ENCODE measurements around the gene DFFB. TPM values are rescaled to one million over a fixed set of nuclear protein-coding genes. Genes with fewer than 3 reads are reported as not detected.

DFFB gene
- total RNA-seq, 2 donors from 2014 or later, result 4.5 to 10.7 TPM

GRCh38 chr1:3852711-3853485, 4.4 kb upstream of the DFFB start:
- Histone ChIP-seq H3K9me3 (no peaks in the 10 kb centered on the region), H3K4me1 (peaks cover 1% of the 10 kb centered on the region), H3K4me3 (no peak overlapping the region), H3K27ac (no peak overlapping the region), H3K9ac (ENCODE audit: low read depth in 2 of 2, low read length in 2 of 2) (no peak overlapping the region), H3K27me3 (no peaks in the 10 kb centered on the region), H3K36me3 (no peaks in the 10 kb centered on the region)
- no peak for DNase-seq
- TF ChIP-seq CTCF (IDR thresholded peaks at IDR 0.05), result no peak
- intact Hi-C loops (cut with DNase I), result no loop called here

- Histone ChIP-seq H3K9me3 (no peaks in the 10 kb centered on the region), H3K9ac (ENCODE audit: low read depth in 2 of 2, low read length in 2 of 2) (peak overlapping the region; percentile 81 to 91), H3K27ac (peak overlapping the region; percentile 63), H3K4me3 (peak overlapping the region; percentile 90), H3K27me3 (no peaks in the 10 kb centered on the region), H3K36me3 (no peaks in the 10 kb centered on the region), H3K4me1 (peaks cover 7% of the 10 kb centered on the region)
- intact Hi-C loops (cut with DNase I), result loop anchor here (5.0 kb wide), 1 partner anchor 40 kb away; no protein-coding TSS in a partner anchor
- DNase-seq, result no peak
- no peak for TF ChIP-seq CTCF (IDR thresholded peaks at IDR 0.05)
These were observed 484 bp downstream of the DFFB start for GRCh38 chr1:3857791-3858129.

GRCh38 chr1:3858231-3858981, 1.1 kb downstream of the DFFB start:
- peak overlapping the region; percentile 90 for H3K4me3 ChIP-seq
- TF ChIP-seq CTCF (IDR thresholded peaks at IDR 0.05), result no peak
- H3K4me1 ChIP-seq, result peaks cover 7% of the 10 kb centered on the region
- intact Hi-C loops (cut with DNase I), result loop anchor here (5.0 kb wide), 1 partner anchor 39 kb away; no protein-coding TSS in a partner anchor
- H3K9ac ChIP-seq (ENCODE audit: low read depth in 2 of 2, low read length in 2 of 2), result peak overlapping the region; percentile 24 to 81
- no peaks in the 10 kb centered on the region for H3K9me3 ChIP-seq
- no peaks in the 10 kb centered on the region for H3K36me3 ChIP-seq
- no peaks in the 10 kb centered on the region for H3K27me3 ChIP-seq
- no peak overlapping the region for H3K27ac ChIP-seq
- no peak for DNase-seq

- Histone ChIP-seq H3K9ac (ENCODE audit: low read depth in 2 of 2, low read length in 2 of 2) (no peak overlapping the region), H3K4me1 (peaks cover 1% of the 10 kb centered on the region), H3K27ac (no peak overlapping the region), H3K4me3 (no peak overlapping the region), H3K36me3 (no peaks in the 10 kb centered on the region), H3K27me3 (no peaks in the 10 kb centered on the region), H3K9me3 (no peaks in the 10 kb centered on the region)
- intact Hi-C loops (cut with DNase I), result no loop called here
- DNase-seq, result no peak
- no peak for TF ChIP-seq CTCF (IDR thresholded peaks at IDR 0.05)
These were observed 6.1 kb downstream of the DFFB start for GRCh38 chr1:3863231-3863935.

- H3K36me3 ChIP-seq, result no peaks in the 10 kb centered on the region
- no peaks in the 10 kb centered on the region for H3K27me3 ChIP-seq
- H3K9ac ChIP-seq (ENCODE audit: low read depth in 2 of 2, low read length in 2 of 2), result no peak overlapping the region
- no peak overlapping the region for H3K27ac ChIP-seq
- DNase-seq, result no peak
- no peaks in the 10 kb centered on the region for H3K9me3 ChIP-seq
- no peaks in the 10 kb centered on the region for H3K4me1 ChIP-seq
- no peak for TF ChIP-seq CTCF (IDR thresholded peaks at IDR 0.05)
- no peak overlapping the region for H3K4me3 ChIP-seq
- intact Hi-C loops (cut with DNase I), result no loop called here
These were observed 7.6 kb downstream of the DFFB start for GRCh38 chr1:3864884-3865283.
